Kidney (tissue), 14 donors: ENCODE measurements around the gene SSC5D. TPM values are rescaled to one million over a fixed set of nuclear protein-coding genes. Genes with fewer than 3 reads are reported as not detected.

Experiments
- DNase-seq, 5 donors: peaks; one replicate each; pipeline ENCODE4 v3.0.0-alpha.2; 2013 to 2020
- FAIRE-seq: peaks from 2 replicates; lab custom pipeline; 2012; peaks lifted over from hg19 to GRCh38; lab: Jason Lieb, UNC
- H3K27ac ChIP-seq, 2 donors: one replicate each; pipeline ENCODE4 v1.7.0; 2013; ENCODE audit warnings: low read depth in 2 of 2, low read length in 2 of 2, inconsistent platforms in 1 of 2
- H3K27me3 ChIP-seq: one replicate; pipeline ENCODE4 v1.7.1; 2013; ENCODE audit warnings: low read length, inconsistent platforms; ENCODE audit not compliant: control insufficient read depth, insufficient read depth
- H3K36me3 ChIP-seq, 3 donors: one replicate each; pipeline versions ENCODE4 v1.7.0 to v1.7.1; 2013; ENCODE audit warnings: low read length in 3 of 3, control low read depth in 1 of 3, inconsistent platforms in 1 of 3; ENCODE audit not compliant: insufficient read depth in 3 of 3, control insufficient read depth in 2 of 3
- H3K4me1 ChIP-seq, 3 donors: one replicate each; pipeline versions ENCODE4 v1.7.0 to v1.7.1; 2013; ENCODE audit warnings: low read length in 3 of 3, inconsistent platforms in 1 of 3, low read depth in 1 of 3; ENCODE audit not compliant: control insufficient read depth in 2 of 3, insufficient read depth in 2 of 3
- H3K4me3 ChIP-seq, 3 donors: one replicate each; pipeline versions ENCODE4 v1.7.0 to v1.8.1; 2013; ENCODE audit warnings: low read length in 3 of 3, control low read depth in 1 of 3, inconsistent platforms in 1 of 3
- H3K9ac ChIP-seq, 3 donors: one replicate each; pipeline versions ENCODE4 v1.7.0 to v1.7.1; 2013; ENCODE audit warnings: low read length in 3 of 3, control low read depth in 1 of 3, inconsistent platforms in 1 of 3
- H3K9me3 ChIP-seq, 3 donors: one replicate each; pipeline versions ENCODE4 v1.7.0 to v1.7.1; 2013; ENCODE audit warnings: low read length in 3 of 3, control low read depth in 1 of 3, inconsistent platforms in 1 of 3; ENCODE audit not compliant: control insufficient read depth in 2 of 3, insufficient read depth in 1 of 3
- intact Hi-C: fragments of 100-400 bp; cut with DNase I; formaldehyde crosslinking; loops from one replicate; pipeline ENCODE4 v1.11.1; 2022
- polyA plus RNA-seq: library from polyadenylated mRNA; stranded (reverse); fragments of 350-450 nt; fragmentation: Illumina TruSeq; extraction: RNeasy Lipid Tissue Mini Kit (QIAGEN cat#74804); gene quantifications from one replicate; pipeline ENCODE4 v1.2.3, GENCODE V29; 2014; ENCODE audit warnings: low read depth, low replicate concordance; ENCODE audit not compliant: insufficient read depth
- total RNA-seq: library from RNA; stranded (reverse); fragmentation: NEBNext Ultra II Directional; extraction: Animal tissue kit (Norgen Biotek cat#: 25700); gene quantifications from one replicate; pipeline ENCODE4 v1.2.1, GENCODE V29; 2021
- TF ChIP-seq, protein P1 (sequence below): IDR thresholded peaks from 3 replicates; pipeline ENCODE4 v1.5.1; 2012; ENCODE audit warnings: mild to moderate bottlenecking, moderate library complexity, borderline replicate concordance; ENCODE audit not compliant: insufficient read depth; ENCODE audit errors: extremely low read depth
- donor health status: control.
- donor health status: control.
- donor health status: control.
- donor health status: control.
- donor health status: control.
- donor health status: DM: yes; HTN: yes; CAD: no.
- donor health status: Normal renal cell carcinoma (clear cell type).

Gene SSC5D
- total and polyA plus RNA-seq, 2 donors from 2014 or later, result 2.2 to 9.4 TPM

DNA sequence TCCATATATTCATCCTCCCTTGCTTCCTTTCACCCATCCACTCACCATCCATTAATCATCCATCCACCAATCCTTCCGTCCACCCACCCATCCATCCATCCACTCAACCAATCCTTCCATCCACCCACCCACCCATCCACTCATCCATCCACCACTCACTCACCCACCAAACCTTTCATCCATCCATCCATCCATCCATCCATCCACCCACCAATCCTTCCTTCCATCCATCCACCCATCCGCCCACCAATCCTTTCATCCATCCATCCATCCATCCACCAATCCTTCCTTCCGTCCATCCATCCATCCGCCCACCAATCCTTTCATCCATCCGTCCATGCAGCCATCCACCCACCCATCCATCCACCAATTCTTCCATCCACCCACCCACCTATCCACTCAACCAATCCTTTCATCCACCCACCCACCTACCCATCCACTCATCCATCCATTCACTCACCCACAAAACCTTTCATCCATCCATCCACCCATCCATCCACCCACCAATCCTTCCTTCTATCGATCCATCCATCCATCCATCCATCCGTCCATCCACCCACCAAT is 54.1 kb downstream of the SSC5D start:
- Histone ChIP-seq H3K4me3 (no peak overlapping the region), H3K27me3 (no peaks in the 10 kb centered on the region), H3K9ac (no peak overlapping the region), H3K36me3 (no peaks in the 10 kb centered on the region), H3K27ac (no peak overlapping the region), H3K9me3 (no peaks in the 10 kb centered on the region), H3K4me1 (peaks cover 0 to 2% (median 0%) of the 10 kb centered on the region in 3 donors)
- FAIRE-seq (no peak), DNase-seq (no peak)
- intact Hi-C loops, result no loop called here
- TF ChIP-seq, protein P1, sequence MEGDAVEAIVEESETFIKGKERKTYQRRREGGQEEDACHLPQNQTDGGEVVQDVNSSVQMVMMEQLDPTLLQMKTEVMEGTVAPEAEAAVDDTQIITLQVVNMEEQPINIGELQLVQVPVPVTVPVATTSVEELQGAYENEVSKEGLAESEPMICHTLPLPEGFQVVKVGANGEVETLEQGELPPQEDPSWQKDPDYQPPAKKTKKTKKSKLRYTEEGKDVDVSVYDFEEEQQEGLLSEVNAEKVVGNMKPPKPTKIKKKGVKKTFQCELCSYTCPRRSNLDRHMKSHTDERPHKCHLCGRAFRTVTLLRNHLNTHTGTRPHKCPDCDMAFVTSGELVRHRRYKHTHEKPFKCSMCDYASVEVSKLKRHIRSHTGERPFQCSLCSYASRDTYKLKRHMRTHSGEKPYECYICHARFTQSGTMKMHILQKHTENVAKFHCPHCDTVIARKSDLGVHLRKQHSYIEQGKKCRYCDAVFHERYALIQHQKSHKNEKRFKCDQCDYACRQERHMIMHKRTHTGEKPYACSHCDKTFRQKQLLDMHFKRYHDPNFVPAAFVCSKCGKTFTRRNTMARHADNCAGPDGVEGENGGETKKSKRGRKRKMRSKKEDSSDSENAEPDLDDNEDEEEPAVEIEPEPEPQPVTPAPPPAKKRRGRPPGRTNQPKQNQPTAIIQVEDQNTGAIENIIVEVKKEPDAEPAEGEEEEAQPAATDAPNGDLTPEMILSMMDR, result no peak

DNA sequence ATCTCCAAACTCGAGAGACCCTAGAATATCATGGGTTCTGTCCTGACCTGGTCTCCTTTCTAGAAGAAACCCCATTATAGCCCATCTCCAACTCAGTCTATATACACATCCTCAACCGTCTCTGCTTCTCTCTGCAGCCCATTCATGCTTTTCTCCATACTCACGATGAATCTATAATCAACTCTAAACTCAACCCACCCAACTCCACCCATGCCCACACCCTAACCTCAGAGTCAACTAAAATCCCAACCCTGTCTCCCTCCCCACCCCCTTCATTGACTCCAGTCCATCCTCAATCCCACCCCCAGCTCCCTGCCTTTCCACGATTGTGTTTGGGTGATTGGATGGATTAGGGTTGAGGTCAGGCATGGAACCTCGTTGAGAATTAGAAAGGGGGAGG is 55.3 kb downstream of the SSC5D start:
- Histone ChIP-seq H3K36me3 (no peaks in the 10 kb centered on the region), H3K4me3 (no peak overlapping the region), H3K27ac (no peak overlapping the region), H3K27me3 (no peaks in the 10 kb centered on the region), H3K9me3 (no peaks in the 10 kb centered on the region), H3K4me1 (peaks cover 0 to 2% (median 0%) of the 10 kb centered on the region in 3 donors), H3K9ac (no peak overlapping the region)
- intact Hi-C loops, result no loop called here
- DNase-seq, result no peak
- TF ChIP-seq, protein P1, result no peak
- FAIRE-seq, result no peak

DNA sequence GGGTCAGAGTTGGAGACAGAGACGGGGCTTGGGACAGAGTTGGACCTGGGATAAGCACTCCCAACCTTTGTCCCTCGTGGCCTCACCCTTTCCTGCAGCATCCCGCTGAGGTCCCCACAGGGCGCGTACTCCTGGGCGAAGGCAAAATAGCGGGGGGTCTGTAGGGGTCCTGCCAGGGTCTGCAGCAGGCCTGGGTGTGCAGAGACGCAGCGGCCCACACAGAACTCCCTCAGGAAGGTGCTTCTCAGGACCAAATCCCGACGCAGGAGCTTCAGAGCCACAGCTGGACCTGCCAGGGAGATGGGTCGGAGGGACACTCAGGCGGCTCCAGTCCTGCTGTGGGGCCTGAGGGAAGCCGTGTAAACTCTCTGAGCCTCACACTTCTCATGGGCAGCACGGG is 55.8 kb downstream of the SSC5D start:
- intact Hi-C loops, result no loop called here
- FAIRE-seq, result no peak
- Histone ChIP-seq H3K36me3 (no peaks in the 10 kb centered on the region), H3K4me1 (peaks cover 0 to 2% (median 0%) of the 10 kb centered on the region in 3 donors), H3K4me3 (no peak overlapping the region), H3K9me3 (no peaks in the 10 kb centered on the region), H3K27me3 (no peaks in the 10 kb centered on the region), H3K27ac (no peak overlapping the region), H3K9ac (no peak overlapping the region)
- TF ChIP-seq, protein P1, result no peak
- DNase-seq, result no peak
